ENCODE measurements around the gene ADARB2.

GRCh38 chr10:1147810-1148209 is 589.5 kb downstream of the ADARB2 start:
- TF ChIP-seq EP300 (IDR thresholded peaks at IDR 0.05) (no peak), CTCF (IDR thresholded peaks at IDR 0.05) (no peak), POLR2AphosphoS5 (IDR thresholded peaks at IDR 0.05) (no peak), POLR2A (IDR thresholded peaks at IDR 0.05) (no peak)
